HG03066 (cell line): ENCODE measurements around the gene LMO7.

ENCODE experiments used
- ATAC-seq: cut with Tn5 transposase; IDR thresholded peaks from one replicate; pipeline ENCODE4 v1.9.1; 2021; ENCODE audit warnings: low read depth; ENCODE audit not compliant: unreplicated experiment

Gene LMO7

DNA sequence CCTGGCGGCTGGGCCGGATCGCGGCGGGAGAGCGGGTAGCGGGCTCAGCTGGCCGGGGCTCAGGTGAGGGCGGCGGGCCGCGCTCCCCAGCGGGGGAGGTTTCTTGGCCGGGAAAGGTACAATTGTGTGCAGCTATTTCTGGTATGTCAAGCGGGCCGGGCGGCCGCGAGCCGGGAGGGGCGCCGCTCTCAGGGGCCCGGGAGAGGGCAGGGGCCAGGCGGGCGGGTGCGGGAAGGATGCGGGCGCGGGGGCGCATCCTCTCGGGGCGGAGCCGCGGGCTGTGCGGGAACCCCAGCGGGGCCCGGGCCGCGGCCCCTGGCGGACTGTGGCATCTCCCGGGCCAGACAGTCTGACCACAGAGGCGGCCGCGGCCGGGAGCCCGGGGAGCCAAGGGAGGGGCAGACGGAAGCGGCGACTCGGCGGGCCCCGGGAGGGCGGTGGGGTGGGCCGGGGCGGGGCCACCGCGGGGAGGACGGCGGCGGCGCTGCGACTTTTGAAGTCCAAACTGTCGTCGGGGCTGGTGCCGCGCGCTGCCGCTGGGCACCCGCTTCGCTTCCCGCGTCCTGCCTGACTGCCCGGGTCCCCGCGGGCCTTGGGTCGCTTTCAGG lies at the start of gene LMO7:
LMO7 (plus strand) TSS at position 503 of the 608 bp plus-strand sequence. CDS start 328 bp downstream, outside the sequence.
- ATAC-seq: peak; percentile 59

DNA sequence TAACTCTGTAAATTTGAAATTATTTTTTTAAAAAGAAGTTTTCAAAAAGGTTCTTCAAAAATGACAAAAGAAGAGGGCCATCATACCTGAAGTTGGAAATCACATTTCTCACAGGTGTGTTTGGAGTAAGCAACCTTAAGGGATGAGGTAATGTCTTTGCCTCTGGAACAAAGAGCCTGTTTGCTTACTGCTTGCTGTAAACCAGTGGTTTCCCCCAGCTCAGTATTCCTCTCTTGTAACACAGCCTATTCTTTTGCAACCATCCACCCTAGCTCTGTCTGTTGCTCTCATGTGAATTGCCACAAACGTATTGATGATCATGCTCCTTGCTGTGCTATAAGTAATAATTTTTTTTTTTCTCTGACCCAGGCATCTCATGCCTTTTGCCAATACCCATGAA lies 48.5 kb upstream of the LMO7 start:
- no peak for ATAC-seq

DNA sequence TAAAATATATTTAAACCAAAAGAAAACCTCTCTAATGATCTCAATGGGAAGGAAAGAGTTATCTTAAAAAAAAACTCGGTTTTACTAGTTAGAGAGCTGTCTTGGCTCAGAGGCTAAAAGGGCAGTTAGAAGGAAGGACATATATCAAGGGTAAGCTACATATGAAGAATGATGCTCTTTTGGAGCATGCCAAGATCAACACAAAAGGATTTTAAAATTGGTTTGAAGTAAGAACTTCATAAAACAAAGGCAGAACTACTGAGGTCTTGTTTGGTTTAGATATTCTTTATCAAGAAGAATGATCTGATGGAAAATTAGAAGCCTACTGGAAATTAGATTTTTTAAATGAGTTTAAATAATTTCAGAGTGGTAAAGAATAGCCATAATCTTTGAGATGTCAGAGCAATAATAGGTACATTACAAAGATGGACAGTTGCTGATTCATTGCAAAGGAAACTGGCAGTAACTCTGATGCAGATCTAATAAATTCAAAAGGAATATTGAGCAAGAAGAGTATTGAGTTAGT lies 39.4 kb upstream of the LMO7 start:
- ATAC-seq: no peak

DNA sequence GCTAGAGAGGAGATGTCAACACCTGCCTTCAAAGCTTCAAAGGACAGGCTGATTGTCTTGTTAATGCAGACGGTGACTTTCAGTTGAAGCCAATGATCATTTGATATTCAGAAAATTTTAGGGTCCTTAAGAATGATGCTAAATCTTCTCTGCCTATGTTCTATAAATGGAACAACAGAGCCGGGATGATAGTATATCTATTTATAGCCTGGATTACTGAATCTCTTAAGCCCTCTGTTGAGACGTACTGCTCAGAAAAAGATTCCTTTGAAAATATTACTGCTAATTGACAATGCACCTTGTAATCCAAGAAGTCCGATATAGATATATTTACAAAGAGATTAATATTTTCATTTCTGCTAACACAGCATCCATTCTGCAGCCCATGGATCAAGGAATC lies 35.8 kb upstream of the LMO7 start:
- no peak for ATAC-seq

DNA sequence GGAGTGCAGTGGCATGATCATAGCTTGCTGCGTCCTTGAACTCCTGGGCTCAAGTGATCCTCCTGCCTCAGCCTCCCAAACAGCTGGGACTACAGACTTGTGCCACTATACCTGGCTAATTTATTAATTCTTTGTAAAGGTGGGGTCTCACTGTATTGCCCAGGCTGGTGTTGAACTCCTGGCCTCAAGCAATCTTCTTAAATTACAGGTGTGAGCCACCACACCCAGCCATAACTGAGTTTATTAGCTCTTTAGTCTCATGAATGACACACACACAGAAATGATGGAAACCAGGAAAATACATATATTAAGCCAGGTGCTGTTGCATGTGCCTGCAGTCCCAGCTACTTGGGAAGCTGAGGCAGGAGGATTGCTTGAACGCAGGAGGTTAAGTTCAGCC lies 33.1 kb upstream of the LMO7 start:
- no peak for ATAC-seq

DNA sequence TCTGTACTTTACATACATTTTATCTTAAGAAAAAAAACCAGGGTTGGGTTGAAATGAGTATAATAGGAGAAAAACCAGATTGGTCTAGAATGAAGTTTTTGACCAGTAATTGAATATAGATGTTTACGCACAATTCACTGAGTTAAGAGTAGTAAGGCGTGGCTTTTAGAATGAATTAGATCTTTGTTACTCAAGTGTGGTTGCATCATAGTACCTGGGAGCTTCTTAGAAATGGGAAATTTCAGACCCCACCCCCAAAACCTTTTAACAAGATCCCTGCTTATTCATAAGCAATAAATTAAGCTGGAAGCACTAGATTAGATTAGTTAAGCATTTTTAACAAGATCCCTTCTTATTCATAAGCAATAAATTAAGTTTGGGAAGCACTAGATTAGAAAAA lies 28.7 kb upstream of the LMO7 start:
- no peak for ATAC-seq

DNA sequence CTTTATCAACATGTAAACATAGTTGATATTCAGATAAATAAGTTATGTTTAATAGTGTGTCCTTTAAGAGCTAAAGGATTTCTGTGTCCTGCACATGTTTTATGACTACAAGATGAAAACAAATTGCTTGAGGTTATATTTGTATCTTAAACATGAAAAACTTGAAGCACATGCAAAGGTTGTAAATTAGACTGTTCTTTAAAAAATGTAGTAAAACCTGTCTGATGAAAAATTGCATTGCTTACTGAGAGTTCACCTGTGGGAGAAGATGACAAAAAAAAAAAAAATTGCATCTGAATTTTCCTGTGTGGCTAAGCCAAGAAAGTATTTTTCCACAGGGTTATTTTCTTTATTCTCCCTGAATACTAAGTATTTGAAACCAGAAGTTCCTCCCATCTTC lies 25.7 kb upstream of the LMO7 start:
- no peak for ATAC-seq

DNA sequence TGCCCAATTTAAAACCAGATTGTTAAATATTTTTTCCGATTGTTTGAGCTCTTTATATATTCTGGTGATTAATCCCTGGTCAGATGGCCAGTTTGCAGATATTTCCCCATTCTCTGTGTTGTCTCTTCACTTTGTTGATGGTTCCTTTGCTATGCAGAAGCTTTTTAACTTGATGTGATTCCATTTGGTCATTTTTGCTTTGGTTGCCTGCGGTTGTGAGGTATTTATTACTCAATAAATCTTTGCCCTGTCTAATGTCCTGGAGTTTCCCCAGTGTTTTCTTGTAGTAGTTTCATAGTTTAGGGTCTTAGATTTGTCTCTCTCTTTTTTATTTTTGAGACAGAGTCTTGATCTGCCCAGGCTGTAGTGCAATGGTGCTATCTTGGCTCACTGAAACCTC lies 23.8 kb upstream of the LMO7 start:
- no peak for ATAC-seq

DNA sequence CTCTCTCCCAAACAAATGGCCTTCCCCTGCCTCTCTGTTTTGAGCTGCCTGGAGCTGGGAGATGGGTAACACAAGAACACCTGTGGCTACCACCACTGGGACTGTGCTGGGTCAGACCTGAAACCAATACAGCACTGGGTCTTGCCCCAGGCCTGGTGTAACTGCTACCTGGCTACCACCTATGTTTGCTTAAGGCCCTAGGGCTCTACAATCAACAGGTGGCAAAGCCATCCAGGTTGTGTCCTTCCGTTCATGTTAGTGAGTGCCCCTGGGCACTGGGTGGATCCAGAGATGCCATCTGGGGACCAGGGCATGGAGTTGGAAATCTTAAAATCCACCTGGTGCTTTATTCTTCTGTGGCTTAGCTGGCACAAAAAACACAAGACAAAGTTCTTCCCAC lies 18.9 kb upstream of the LMO7 start:
- ATAC-seq: no peak

DNA sequence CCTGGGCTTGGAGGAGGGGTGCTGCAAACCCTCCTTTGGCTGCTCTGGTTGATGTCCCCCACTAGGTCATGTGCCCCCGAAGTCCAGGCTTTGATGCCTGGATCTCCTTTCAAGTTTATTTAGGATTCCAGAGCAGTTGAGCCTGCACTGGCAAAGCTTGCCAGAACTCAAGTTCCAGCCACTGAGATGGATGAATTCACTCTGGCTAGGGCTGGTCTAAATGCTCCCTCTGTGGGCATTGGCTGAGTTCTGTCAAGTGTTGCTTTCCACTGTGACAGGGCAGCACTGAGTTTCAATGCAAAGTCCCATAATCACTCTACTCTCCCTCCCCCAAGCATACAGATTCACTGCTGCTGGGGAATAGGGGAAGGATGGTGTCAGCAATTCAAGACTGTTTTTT lies 17.8 kb upstream of the LMO7 start:
- ATAC-seq: no peak

DNA sequence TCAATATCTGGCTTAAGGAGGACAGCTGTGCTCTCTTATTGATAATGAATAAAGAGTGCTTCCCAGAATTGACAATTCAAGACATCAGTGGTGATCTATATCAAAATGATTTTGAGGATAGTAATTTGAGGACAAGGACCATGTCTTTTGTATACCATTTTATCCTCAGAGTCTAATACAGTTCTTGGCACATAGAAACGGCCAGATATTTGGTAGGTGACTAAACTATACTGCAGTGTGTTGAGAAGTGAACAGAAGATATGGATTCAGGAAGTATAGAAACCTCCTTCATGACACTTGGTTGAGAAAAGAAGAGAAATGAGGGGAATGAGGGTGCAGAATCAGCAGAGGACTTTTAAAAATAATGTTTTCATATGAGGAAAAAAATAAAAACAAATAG lies 16.1 kb upstream of the LMO7 start:
- no peak for ATAC-seq

DNA sequence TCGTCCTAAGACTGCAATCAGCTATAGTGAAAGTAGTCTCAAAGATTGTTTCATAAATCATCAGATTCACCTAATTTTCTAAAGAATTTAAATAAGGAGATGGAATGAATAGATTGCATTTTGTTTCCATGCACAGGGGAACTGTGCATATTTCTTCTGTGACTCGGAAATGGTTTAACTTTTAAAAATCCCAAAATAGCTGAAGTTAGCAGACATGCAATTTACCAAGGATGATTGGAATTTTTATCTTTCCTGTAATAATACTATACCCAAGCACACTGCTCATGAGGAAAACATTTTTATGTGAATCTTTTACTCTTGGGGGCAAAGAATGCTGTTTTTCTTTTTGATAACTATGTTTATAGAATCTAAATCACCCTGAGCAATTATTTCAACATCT lies 15.0 kb upstream of the LMO7 start:
- ATAC-seq: no peak

DNA sequence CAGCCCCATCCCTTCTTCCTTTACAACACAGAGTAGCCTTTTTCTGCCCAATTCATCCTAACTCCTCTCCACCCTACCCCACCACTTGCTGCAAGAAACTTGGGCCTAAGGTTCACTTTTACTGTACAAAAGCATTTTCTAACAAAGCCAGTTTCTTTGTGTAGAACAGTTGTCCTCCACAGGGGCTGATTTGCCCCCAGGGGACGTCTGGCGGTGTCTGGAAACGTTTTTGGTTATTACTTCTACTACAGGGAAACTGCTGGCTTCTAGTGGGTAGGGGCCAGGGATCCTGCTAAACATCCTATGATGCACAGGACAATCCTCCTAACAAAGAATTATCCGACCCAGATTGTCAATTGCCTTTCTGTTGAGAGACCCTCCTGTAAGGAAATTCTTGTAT lies 7.3 kb upstream of the LMO7 start:
- ATAC-seq: no peak

DNA sequence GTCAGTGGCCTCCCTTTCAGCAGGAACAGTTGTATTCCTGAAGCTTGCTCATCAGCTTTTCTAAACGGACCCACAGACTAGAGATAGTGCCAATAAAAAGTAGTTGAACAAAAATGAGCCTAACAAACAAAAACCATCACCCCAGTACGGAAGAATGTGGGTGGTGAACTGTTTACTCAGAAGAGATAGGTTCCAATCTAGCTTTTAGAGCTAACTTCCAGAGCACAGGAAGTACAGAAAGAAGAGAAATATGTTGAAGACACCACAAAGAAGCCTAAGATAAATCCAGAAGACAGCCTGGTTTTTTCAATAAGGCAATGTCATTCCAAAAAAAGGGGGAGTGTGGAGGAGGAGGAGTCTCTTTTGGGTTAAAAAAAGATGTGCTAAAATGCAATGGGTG lies 2.8 kb upstream of the LMO7 start:
- ATAC-seq: no peak

DNA sequence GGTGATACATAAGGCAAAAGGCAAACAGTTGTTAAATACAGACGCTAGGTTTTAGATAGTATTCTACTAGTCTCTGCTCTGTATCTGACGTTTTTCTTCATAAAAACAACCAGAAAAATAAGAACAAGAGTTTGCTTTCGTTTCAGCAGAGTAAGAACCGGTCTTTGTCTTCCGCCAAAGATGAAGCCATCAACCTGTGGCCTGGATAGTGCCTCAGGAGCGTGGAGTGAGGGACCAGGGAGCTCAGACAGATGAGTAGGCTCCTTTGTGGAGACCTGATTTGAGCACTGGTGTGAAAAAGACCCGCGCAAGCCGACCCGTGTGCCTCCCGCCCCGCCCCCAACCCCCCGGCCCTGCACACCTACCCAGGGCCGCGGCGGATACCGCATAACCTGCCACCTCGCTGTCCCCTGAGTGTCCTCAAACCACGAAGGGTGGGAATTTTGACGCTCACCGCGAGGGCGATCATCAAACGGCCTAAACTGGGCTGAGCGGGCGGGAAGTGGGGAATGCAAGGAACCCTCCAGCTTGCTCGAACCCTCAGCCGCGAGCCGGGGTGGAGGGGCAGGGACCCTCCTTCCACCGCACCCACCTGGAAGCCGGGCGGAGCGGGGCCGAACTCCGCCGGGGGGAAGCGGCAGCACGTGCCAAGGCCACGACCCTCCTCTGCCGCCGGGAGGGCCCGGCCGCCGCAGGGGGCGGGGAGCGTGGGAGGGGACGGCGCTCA lies 866 bp upstream of the LMO7 start:
- no peak for ATAC-seq

DNA sequence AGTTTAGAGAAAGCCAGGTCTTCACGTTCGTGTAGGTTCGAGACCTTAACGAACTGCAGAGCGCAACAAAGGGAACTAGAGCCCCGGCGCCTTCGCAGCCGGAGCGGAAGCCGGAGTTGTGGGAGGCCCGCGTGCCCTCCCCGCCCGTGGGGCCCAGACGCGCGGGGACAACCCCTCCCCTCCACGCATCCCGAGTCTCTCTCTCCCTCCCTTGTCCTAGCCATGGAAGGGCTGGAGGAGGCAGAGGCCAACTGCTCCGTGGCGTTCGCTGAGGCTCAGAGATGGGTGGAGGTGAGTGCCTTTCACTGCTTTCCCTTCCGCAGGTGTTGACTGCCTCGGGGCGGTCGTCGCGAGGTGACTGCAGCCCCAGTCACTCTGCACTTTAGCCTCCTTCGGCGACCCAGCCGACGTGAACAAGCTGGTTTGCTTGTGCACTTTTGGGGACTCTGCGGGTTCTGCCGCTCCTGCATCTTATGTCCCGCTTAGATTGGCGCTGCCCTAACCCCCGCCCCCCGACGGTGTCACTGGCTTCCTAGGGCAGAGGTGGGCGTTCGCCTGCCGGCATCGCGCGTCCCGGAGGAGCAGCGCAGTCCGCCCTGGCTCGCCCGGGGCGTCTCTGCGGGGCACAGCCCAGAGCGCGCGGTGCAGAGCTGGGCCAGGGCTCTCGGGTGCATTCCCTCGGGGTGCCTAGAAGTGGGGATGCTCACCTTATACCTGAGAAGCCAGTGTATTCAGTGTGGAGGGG lies 478 bp downstream of the LMO7 start:
- peak; percentile 43 for ATAC-seq

DNA sequence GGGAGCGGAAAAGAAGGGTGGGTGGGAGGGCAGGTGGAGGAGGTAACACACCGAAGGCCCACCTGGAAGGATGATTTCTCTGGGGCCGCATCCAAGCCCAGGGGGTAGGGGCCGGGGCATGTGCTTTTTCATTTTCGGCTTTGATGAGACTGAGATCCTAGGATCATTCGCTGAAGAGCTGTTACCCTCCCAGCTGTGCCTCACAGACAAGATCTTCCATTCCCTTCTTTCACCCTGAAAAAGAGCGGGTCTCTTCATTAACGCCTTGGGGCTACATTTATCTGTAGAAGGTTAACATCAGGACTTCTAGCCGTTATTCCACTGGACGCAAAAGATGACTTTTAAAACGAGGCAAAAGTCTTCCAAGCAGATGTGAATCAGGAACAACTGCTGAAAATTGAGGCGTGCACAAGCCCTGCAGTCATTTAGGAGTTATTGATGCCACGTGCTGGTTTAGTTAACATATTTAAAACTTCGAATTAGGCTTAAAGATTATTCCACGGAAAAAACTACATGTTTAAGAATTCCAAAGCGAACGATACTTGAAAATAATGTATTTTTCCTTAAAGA lies 1.1 kb downstream of the LMO7 start:
- ATAC-seq: no peak

DNA sequence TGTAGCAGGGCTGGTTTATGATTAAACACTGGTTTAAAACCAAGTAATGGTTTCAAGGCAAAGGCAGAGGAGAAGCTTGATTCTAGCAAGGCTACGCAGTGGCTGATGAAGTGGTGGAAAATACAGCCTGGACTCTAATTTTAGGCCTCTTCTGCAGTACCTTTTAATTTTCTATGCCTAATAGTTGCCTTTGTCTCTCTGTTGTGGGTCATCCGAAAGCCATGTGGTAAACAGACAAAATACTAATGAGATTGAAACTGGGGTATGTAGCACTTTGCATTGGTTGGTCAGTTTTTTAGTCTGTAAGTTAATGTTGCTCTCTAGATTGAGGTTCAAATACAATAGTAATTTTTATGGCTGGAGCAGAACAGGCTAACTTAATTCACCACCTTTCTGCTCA lies 3.3 kb downstream of the LMO7 start:
- ATAC-seq: no peak

DNA sequence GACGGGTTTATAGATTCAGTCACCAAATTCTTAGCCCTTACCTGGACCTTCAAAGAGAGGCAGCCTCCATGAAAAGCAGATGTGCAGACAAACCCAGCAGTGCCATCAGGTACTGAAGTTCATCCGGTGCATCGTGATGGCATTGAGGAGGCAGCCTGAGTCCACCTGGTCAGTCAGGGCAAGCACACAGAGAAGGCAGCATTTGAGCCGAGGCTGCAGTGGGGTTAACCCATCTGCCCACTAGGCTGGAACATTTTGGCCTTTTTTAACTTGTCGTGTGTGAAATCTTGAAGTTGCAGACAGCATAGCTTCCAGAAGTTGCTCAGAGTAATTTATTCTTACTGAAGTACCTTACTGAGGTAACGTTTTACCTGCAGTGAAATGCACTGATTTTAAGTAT lies 4.9 kb downstream of the LMO7 start:
- ATAC-seq: no peak

DNA sequence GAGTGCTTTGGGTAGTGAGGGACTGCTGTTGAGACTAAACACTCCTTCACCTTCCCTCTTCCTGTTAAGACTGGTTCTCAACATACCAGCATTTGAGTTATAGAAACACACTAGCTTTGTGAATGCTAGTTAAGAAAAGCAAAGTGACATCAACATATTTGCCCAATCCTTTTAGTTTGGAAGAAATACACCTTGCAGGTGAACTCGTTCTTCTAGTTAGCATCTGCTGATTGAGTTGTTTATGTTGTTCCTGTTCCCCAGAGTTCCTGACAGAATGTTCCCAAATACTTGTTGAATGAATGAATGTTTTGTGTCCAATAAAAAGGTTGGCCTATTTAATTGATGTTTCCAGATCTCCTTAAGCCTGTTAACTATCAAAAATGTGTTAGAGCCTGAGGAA lies 7.1 kb downstream of the LMO7 start:
- no peak for ATAC-seq

DNA sequence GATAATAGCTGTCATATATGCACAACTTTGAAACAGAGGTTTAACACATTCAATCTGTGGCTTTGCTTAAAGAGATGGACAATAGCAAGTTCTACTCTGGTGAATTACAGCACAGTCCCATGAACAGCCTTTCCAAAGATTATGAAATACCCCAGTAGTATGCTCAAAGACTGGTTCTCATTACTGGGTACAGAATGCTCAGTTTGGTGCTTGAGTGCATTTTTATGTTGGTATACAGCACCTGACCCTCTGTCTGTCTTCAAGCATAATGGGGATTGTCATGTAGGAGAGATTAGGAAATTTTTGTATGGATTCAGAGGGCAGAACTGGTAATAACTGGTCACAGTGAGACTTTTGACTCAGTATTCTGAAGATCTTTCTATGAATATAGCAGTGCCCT lies 7.6 kb downstream of the LMO7 start:
- no peak for ATAC-seq
